22Rv1 (cell line): Measurements from ENCODE around the gene NUAK1.

Experiments used
- H3K27ac ChIP-seq: fragments of 450-650 bp; 2 replicates; pipeline ENCODE4 v1.5.1; 2017
- CTCF ChIP-seq: fragments of 450-650 bp; IDR thresholded peaks from 2 replicates; pipeline ENCODE4 v1.5.1; 2017; ENCODE audit warnings: mild to moderate bottlenecking
- ZFX ChIP-seq: fragments of 450-650 bp; IDR thresholded peaks from 2 replicates; pipeline ENCODE4 v1.6.1; 2017; ENCODE audit warnings: antibody characterized with exemption, borderline replicate concordance

NUAK1 gene

GRCh38 chr12:106135781-106136180, 3.0 kb downstream of the NUAK1 start:
- H3K27ac ChIP-seq: no peak overlapping the region
- TF ChIP-seq CTCF (no peak), ZFX (no peak)

GRCh38 chr12:106135075-106135474, 3.7 kb downstream of the NUAK1 start:
- TF ChIP-seq ZFX (no peak), CTCF (no peak)
- H3K27ac ChIP-seq: no peak overlapping the region

- H3K27ac ChIP-seq: no peak overlapping the region
- no peak for TF ChIP-seq CTCF
- no peak for TF ChIP-seq ZFX
Observed at GRCh38 chr12:106134294-106134949, 4.3 kb downstream of the NUAK1 start.

- H3K27ac ChIP-seq: no peak overlapping the region
- TF ChIP-seq ZFX (no peak), CTCF (no peak)
Observed at GRCh38 chr12:106133136-106134087, 5.3 kb downstream of the NUAK1 start.

- H3K27ac ChIP-seq: no peak overlapping the region
- TF ChIP-seq CTCF (no peak), ZFX (no peak)
Observed at GRCh38 chr12:106132175-106133135, 6.3 kb downstream of the NUAK1 start.

- TF ChIP-seq ZFX: no peak
- no peak for TF ChIP-seq CTCF
- H3K27ac ChIP-seq: no peak overlapping the region
Observed at GRCh38 chr12:106131676-106132075, 7.1 kb downstream of the NUAK1 start.
